OCI-LY1 (cell line): Measurements from ENCODE around the gene RPL13.

Experiments
- EZH2 ChIP-seq: fragments of 200-600 bp; sonication (generic), shearing (Covaris generic); IDR thresholded peaks from 2 replicates; pipeline ENCODE4 v1.8.0; 2017; ENCODE audit warnings: borderline replicate concordance, mixed run types, mild to moderate bottlenecking, antibody characterized with exemption, low read length, moderate library complexity, mixed read lengths
- TF ChIP-seq, protein P1 (sequence below): fragments of 200-600 bp; sonication (generic), shearing (Covaris generic); IDR thresholded peaks from 2 replicates; pipeline ENCODE4 v1.5.1; 2017; ENCODE audit warnings: mild to moderate bottlenecking, antibody characterized with exemption, low read length, moderate library complexity, mixed read lengths

DNA sequence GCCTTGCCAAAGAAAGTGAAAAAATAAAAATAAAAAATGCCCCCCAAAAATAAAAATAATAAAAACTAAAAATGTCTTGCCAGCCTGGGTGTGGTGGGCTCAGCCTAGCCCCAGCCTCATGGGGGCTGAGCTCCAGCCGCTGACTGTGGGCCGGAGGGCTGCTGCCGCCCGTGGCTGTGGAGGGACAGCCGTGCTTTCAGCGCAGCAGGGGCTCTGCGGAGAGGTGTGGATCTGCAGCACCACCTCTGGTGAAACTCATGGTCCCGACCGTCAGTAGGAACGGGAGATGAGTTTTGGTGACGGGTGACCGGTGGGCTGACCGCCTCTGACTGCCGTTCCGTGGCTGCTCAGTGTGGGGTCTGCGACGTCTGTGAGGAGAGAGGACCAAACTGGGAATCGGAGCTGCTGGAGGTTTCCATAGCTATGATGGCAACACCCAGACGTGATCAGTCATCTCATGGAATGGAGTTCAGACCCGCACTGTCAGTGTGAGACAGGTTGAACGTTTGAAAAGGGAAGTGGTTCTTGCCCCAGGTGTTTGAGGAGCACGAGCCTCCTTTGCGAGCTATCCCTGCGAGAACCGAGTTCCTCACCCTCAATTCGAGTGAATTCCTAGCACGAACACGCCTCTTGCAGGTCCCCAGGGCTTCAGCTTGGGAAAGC is 12.0 kb upstream of the RPL13 start:
- no peak for TF ChIP-seq EZH2
- TF ChIP-seq, protein P1, sequence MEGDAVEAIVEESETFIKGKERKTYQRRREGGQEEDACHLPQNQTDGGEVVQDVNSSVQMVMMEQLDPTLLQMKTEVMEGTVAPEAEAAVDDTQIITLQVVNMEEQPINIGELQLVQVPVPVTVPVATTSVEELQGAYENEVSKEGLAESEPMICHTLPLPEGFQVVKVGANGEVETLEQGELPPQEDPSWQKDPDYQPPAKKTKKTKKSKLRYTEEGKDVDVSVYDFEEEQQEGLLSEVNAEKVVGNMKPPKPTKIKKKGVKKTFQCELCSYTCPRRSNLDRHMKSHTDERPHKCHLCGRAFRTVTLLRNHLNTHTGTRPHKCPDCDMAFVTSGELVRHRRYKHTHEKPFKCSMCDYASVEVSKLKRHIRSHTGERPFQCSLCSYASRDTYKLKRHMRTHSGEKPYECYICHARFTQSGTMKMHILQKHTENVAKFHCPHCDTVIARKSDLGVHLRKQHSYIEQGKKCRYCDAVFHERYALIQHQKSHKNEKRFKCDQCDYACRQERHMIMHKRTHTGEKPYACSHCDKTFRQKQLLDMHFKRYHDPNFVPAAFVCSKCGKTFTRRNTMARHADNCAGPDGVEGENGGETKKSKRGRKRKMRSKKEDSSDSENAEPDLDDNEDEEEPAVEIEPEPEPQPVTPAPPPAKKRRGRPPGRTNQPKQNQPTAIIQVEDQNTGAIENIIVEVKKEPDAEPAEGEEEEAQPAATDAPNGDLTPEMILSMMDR = no peak
